ENCODE measurements around the gene GDF10. TPM values are rescaled to one million over a fixed set of nuclear protein-coding genes. Genes with fewer than 3 reads are reported as not detected.

GDF10 gene
- total RNA-seq, 4 donors from 2014 or later, result 0.79 to 1.2 (median 1.00) TPM; not detected in 1

- TF ChIP-seq POLR2AphosphoS5 (IDR thresholded peaks at IDR 0.05) (no peak), CTCF (IDR thresholded peaks at IDR 0.05) (no peak), EP300 (IDR thresholded peaks at IDR 0.05; ENCODE audit: low read depth) (no peak), POLR2A (IDR thresholded peaks at IDR 0.05) (no peak)
- WGBS, 2 donors (ENCODE audit: low coverage in 1 of 2), result 75 to 86% methylated on average over 2 to 5 of the region's 5 CpGs
- in situ Hi-C loops (cut with MboI; ENCODE audit: low pct_ligation_motif_present in 1 of 4, low pct_unique_long_range_greater_than_20kb in 1 of 4, low sequenced_read_pairs in 3 of 4), result no loop called here
- intact Hi-C loops (cut with DNase I; ENCODE audit: low total_unique reads), result no loop called here
- no peaks in the 10 kb centered on the region for H3K4me1 ChIP-seq
- no peak for DNase-seq
- no peaks in the 10 kb centered on the region for H3K36me3 ChIP-seq
- H3K9me3 ChIP-seq, result no peaks in the 10 kb centered on the region
- peaks cover 25% of the 10 kb centered on the region for H3K27me3 ChIP-seq
- H3K27ac ChIP-seq, result no peak overlapping the region
- no peak overlapping the region for H3K4me3 ChIP-seq
Measured at GRCh38 chr10:47294501-47294900, 5.5 kb upstream of the GDF10 start.

GRCh38 chr10:47295411-47295810, 4.6 kb upstream of the GDF10 start:
- TF ChIP-seq EP300 (IDR thresholded peaks at IDR 0.05; ENCODE audit: low read depth) (no peak), POLR2A (IDR thresholded peaks at IDR 0.05) (no peak), POLR2AphosphoS5 (IDR thresholded peaks at IDR 0.05) (no peak), CTCF (IDR thresholded peaks at IDR 0.05) (no peak)
- peaks cover 34% of the 10 kb centered on the region for H3K27me3 ChIP-seq

GRCh38 chr10:47296156-47296894, 3.7 kb upstream of the GDF10 start:
- H3K36me3 ChIP-seq, result no peaks in the 10 kb centered on the region
- no peak overlapping the region for H3K4me3 ChIP-seq
- intact Hi-C loops (cut with DNase I; ENCODE audit: low total_unique reads), result no loop called here
- in situ Hi-C loops (cut with MboI; ENCODE audit: low pct_ligation_motif_present in 1 of 4, low pct_unique_long_range_greater_than_20kb in 1 of 4, low sequenced_read_pairs in 3 of 4), result no loop called here
- WGBS, 2 donors (ENCODE audit: low coverage in 1 of 2), result 59 to 60% methylated on average over 9 to 12 of the region's 12 CpGs
- TF ChIP-seq EP300 (IDR thresholded peaks at IDR 0.05; ENCODE audit: low read depth) (no peak), POLR2AphosphoS5 (IDR thresholded peaks at IDR 0.05) (no peak), CTCF (IDR thresholded peaks at IDR 0.05) (no peak), POLR2A (IDR thresholded peaks at IDR 0.05) (no peak)
- H3K4me1 ChIP-seq, result peaks cover 0 to 10% (median 7%) of the 10 kb centered on the region in 4 donors
- no peak overlapping the region for H3K27ac ChIP-seq
- no peak for DNase-seq
- no peaks in the 10 kb centered on the region for H3K9me3 ChIP-seq
- peaks cover 43% of the 10 kb centered on the region for H3K27me3 ChIP-seq

More at GRCh38 chr10:47295411-47295810, 4.6 kb upstream of the GDF10 start:
- Histone ChIP-seq H3K9me3 (no peaks in the 10 kb centered on the region), H3K4me3 (no peak overlapping the region), H3K4me1 (peaks cover 0 to 7% (median 3%) of the 10 kb centered on the region in 4 donors), H3K36me3 (no peaks in the 10 kb centered on the region), H3K27ac (no peak overlapping the region)
- in situ Hi-C loops (cut with MboI; ENCODE audit: low pct_ligation_motif_present in 1 of 4, low pct_unique_long_range_greater_than_20kb in 1 of 4, low sequenced_read_pairs in 3 of 4), result no loop called here
- 92% methylated on average over 5 of the region's 5 CpGs; no CpG with 5 or more reads in 1 of the 2 donors for WGBS, 2 donors (ENCODE audit: low coverage in 1 of 2)
- intact Hi-C loops (cut with DNase I; ENCODE audit: low total_unique reads), result no loop called here
- DNase-seq, result no peak

GRCh38 chr10:47296941-47297340, 3.1 kb upstream of the GDF10 start:
- Histone ChIP-seq H3K27me3 (peaks cover 49% of the 10 kb centered on the region), H3K9me3 (no peaks in the 10 kb centered on the region), H3K27ac (no peak overlapping the region), H3K4me3 (no peak overlapping the region), H3K36me3 (no peaks in the 10 kb centered on the region), H3K4me1 (peaks cover 0 to 10% (median 7%) of the 10 kb centered on the region in 4 donors)
- intact Hi-C loops (cut with DNase I; ENCODE audit: low total_unique reads) (no loop called here), in situ Hi-C loops (cut with MboI; ENCODE audit: low pct_ligation_motif_present in 1 of 4, low pct_unique_long_range_greater_than_20kb in 1 of 4, low sequenced_read_pairs in 3 of 4) (no loop called here)
- TF ChIP-seq POLR2AphosphoS5 (IDR thresholded peaks at IDR 0.05) (no peak), CTCF (IDR thresholded peaks at IDR 0.05) (no peak), POLR2A (IDR thresholded peaks at IDR 0.05) (no peak), EP300 (IDR thresholded peaks at IDR 0.05; ENCODE audit: low read depth) (no peak)
- 84 to 100% methylated on average over 1 of the region's 1 CpG for WGBS, 2 donors (ENCODE audit: low coverage in 1 of 2)
- no peak for DNase-seq

Measured in transverse colon (tissue), 4 donors.